Caco-2 (cell line): Measurements from ENCODE around the gene TTLL5. TPM values are rescaled to one million over a fixed set of nuclear protein-coding genes. Genes with fewer than 3 reads are reported as not detected.

Experiments used
- BruUV-seq: library from RNA; stranded (reverse); fragments of 400-500 nt; replicated peaks from 2 replicates; lab custom pipeline; 2021; lab: Mats Ljungman, UMichigan
- CTCF ChIA-PET: fragments of 300-600 bp; sonication (Branson Sonifier 250); formaldehyde crosslinking; loops from one replicate; lab custom pipeline; 2022; ENCODE audit warnings: antibody characterized with exemption; lab: Charles Lee
- POLR2A ChIA-PET: fragments of 300-600 bp; sonication (Branson Sonifier 250); formaldehyde crosslinking; loops from one replicate; lab custom pipeline; 2022; ENCODE audit warnings: antibody characterized with exemption; lab: Charles Lee
- DNase-seq, 2 experiments: peaks; one replicate each; pipeline versions ENCODE4 v3.0.0 to v3.0.0-alpha.2; 2020 to 2022
- H3K27me3 ChIP-seq: replicated peaks from 2 replicates; pipeline ENCODE4 v1.6.0; 2011; ENCODE audit warnings: low read length; ENCODE audit not compliant: control insufficient read depth, insufficient read depth
- H3K36me3 ChIP-seq: 2 replicates; pipeline ENCODE4 v1.5.1; 2011; ENCODE audit warnings: low read length; ENCODE audit not compliant: control insufficient read depth, insufficient read depth
- H3K4me1 ChIP-seq: fragments of 250-450 bp; sonication (Bioruptor Pico); 2 replicates; pipeline ENCODE4 v1.5.1; 2020; ENCODE audit warnings: mild to moderate bottlenecking
- H3K4me3 ChIP-seq: 2 replicates; pipeline ENCODE4 v1.5.1; 2011; ENCODE audit warnings: low read depth, mild to moderate bottlenecking, control low read depth, low read length
- H3K9me3 ChIP-seq: fragments of 250-450 bp; sonication (Bioruptor Pico); 2 replicates; pipeline ENCODE4 v1.5.1; 2020; ENCODE audit warnings: mild to moderate bottlenecking, moderate library complexity
- H3K27ac Mint-ChIP-seq: one replicate; pipeline ENCODE4 v1.8.0; 2022; ENCODE audit warnings: mixed read lengths; ENCODE audit not compliant: unreplicated experiment
- H3K27me3 Mint-ChIP-seq: one replicate; pipeline ENCODE4 v1.8.0; 2022; ENCODE audit warnings: mixed read lengths; ENCODE audit not compliant: insufficient read depth, unreplicated experiment
- H3K36me3 Mint-ChIP-seq: one replicate; pipeline ENCODE4 v1.8.0; 2022; ENCODE audit warnings: mild to moderate bottlenecking, mixed read lengths; ENCODE audit not compliant: insufficient read depth, unreplicated experiment
- H3K4me1 Mint-ChIP-seq: one replicate; pipeline ENCODE4 v1.8.0; 2022; ENCODE audit warnings: low read depth, mixed read lengths; ENCODE audit not compliant: unreplicated experiment
- H3K4me3 Mint-ChIP-seq: one replicate; pipeline ENCODE4 v1.8.0; 2022; ENCODE audit warnings: mild to moderate bottlenecking, moderate library complexity, mixed read lengths; ENCODE audit not compliant: unreplicated experiment
- H3K9me3 Mint-ChIP-seq: one replicate; pipeline ENCODE4 v1.8.0; 2022; ENCODE audit warnings: mixed read lengths; ENCODE audit not compliant: unreplicated experiment
- intact Hi-C: fragments of 100-400 bp; cut with micrococcal nuclease; formaldehyde crosslinking; loops from one replicate; pipeline ENCODE4 v1.10.0; 2022; ENCODE audit not compliant: unreplicated experiment
- total RNA-seq: library from RNA; stranded (reverse); gene quantifications from 2 replicates; pipeline ENCODE4 v1.2.3, GENCODE V29; 2022
- TF ChIP-seq, protein P1 (sequence below), 2 experiments: fragments of 200-600 bp in 1 of 2; IDR thresholded peaks; 1 replicate in 1 of 2; 2 replicates in 1 of 2; pipeline versions ENCODE4 v1.5.1 to v1.8.0; 2011 to 2022; ENCODE audit warnings: antibody characterized with exemption in 1 of 2, control low read depth in 1 of 2, inconsistent platforms in 1 of 2, low read depth in 1 of 2, low read length in 1 of 2, mild to moderate bottlenecking in 1 of 2, moderate library complexity in 1 of 2; ENCODE audit not compliant: insufficient read depth in 1 of 2, severe bottlenecking in 1 of 2, unreplicated experiment in 1 of 2

The TTLL5 gene
- total RNA-seq, 1 experiment from 2014 or later: 38.2 TPM

DNA sequence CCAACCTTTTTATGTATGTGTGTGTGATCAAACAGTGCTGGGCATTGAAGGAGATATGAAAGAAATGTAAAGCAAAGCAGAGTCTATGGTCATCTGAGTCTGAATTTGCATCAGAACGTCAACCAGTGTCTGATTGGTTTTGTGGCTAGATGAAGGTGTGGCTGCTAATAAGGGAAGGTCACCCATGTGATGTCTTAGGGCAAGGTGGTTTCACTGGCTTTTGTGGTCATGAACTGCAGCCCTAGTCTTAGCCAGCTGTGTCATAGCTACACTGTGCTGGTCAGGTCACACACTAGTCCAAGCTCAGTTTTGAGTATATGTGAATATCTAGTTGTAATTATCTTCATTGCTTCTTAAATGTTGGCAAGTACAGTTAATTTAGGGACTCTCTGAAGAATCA lies 214.9 kb downstream of the TTLL5 start:
- no TSS peak for BruUV-seq
- Mint-ChIP-seq H3K4me3 (no peak overlapping the region), H3K4me1 (peaks cover 26% of the 10 kb centered on the region), H3K9me3 (no peaks in the 10 kb centered on the region), H3K36me3 (peaks cover 14% of the 10 kb centered on the region), H3K27me3 (no peaks in the 10 kb centered on the region), H3K27ac (peak overlapping the region; percentile 10)
- CTCF ChIA-PET: no interaction called here
- TF ChIP-seq, protein P1, sequence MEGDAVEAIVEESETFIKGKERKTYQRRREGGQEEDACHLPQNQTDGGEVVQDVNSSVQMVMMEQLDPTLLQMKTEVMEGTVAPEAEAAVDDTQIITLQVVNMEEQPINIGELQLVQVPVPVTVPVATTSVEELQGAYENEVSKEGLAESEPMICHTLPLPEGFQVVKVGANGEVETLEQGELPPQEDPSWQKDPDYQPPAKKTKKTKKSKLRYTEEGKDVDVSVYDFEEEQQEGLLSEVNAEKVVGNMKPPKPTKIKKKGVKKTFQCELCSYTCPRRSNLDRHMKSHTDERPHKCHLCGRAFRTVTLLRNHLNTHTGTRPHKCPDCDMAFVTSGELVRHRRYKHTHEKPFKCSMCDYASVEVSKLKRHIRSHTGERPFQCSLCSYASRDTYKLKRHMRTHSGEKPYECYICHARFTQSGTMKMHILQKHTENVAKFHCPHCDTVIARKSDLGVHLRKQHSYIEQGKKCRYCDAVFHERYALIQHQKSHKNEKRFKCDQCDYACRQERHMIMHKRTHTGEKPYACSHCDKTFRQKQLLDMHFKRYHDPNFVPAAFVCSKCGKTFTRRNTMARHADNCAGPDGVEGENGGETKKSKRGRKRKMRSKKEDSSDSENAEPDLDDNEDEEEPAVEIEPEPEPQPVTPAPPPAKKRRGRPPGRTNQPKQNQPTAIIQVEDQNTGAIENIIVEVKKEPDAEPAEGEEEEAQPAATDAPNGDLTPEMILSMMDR (IDR thresholded peaks at IDR 0.05; ENCODE audit: insufficient read depth in 1 of 2, low read depth in 1 of 2, low read length in 1 of 2, severe bottlenecking in 1 of 2, unreplicated experiment in 1 of 2): no peak
- intact Hi-C loops: no loop called here
- H3K9me3 ChIP-seq: no peaks in the 10 kb centered on the region
- no peak for DNase-seq
- POLR2A ChIA-PET: no interaction called here
- no peak overlapping the region for H3K4me3 ChIP-seq
- H3K36me3 ChIP-seq: peaks cover 2% of the 10 kb centered on the region; the same call in 1 of the 2 replicates
- peaks cover 30% of the 10 kb centered on the region for H3K4me1 ChIP-seq
- no peaks in the 10 kb centered on the region for H3K27me3 ChIP-seq

DNA sequence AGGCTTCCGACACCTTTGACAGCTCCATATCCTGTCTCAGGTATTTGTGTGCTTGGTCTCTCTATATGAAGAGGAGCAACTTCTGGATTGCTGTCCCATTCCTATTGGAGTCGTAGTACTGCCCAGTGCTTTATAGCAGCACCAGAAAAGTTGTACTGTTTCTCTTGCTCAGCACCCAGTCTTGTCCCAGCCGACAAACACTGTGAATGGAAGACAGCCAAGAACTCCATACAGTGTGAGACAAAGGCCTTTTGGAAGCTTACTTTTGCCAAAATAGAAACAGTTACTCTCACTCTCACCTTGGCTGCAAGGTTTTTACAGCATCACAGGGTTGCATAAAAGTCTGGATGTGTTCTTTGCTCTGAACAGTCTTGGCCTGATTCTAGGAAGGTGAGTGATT lies 215.5 kb downstream of the TTLL5 start:
- Histone ChIP-seq H3K4me1 (peaks cover 28% of the 10 kb centered on the region), H3K4me3 (no peak overlapping the region), H3K9me3 (no peaks in the 10 kb centered on the region), H3K27me3 (no peaks in the 10 kb centered on the region), H3K36me3 (peaks cover 2% of the 10 kb centered on the region; the same call in 1 of the 2 replicates)
- DNase-seq: no peak
- Mint-ChIP-seq H3K9me3 (no peaks in the 10 kb centered on the region), H3K4me3 (no peak overlapping the region), H3K4me1 (peaks cover 20% of the 10 kb centered on the region), H3K36me3 (peaks cover 9% of the 10 kb centered on the region), H3K27me3 (no peaks in the 10 kb centered on the region), H3K27ac (peak overlapping the region; percentile 10)
- intact Hi-C loops: no loop called here
- BruUV-seq: no TSS peak
- ChIA-PET CTCF (no interaction called here), POLR2A (no interaction called here)
- TF ChIP-seq, protein P1 (IDR thresholded peaks at IDR 0.05; ENCODE audit: insufficient read depth in 1 of 2, low read depth in 1 of 2, low read length in 1 of 2, severe bottlenecking in 1 of 2, unreplicated experiment in 1 of 2): no peak

DNA sequence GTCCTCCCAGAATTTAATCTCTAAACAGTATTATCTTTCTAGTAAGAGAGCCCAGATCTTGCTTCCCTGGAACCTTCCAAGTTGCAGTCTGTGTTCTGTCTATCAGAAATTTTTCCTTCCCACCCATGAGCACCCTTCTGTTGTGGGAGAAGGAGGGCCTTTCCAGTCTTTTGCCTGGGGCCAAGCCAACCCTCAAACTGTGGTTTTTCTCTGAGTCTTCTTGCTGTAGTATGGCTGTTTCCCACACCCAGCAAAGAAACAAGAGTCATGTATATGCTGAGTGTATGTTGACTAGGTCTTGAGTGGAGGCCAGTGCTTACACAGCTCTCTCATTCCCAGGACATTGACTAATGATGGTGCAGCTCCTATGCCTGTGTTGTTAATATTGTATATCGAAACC lies 216.2 kb downstream of the TTLL5 start:
- ChIA-PET POLR2A (no interaction called here), CTCF (no interaction called here)
- Histone ChIP-seq H3K27me3 (no peaks in the 10 kb centered on the region), H3K4me1 (peaks cover 20% of the 10 kb centered on the region), H3K4me3 (no peak overlapping the region), H3K9me3 (no peaks in the 10 kb centered on the region), H3K36me3 (peaks cover 2% of the 10 kb centered on the region; the same call in 1 of the 2 replicates)
- Mint-ChIP-seq H3K4me3 (no peak overlapping the region), H3K27ac (peak overlapping the region; percentile 52), H3K27me3 (no peaks in the 10 kb centered on the region), H3K9me3 (no peaks in the 10 kb centered on the region), H3K4me1 (peaks cover 12% of the 10 kb centered on the region), H3K36me3 (peaks cover 6% of the 10 kb centered on the region)
- TF ChIP-seq, protein P1 (IDR thresholded peaks at IDR 0.05; ENCODE audit: insufficient read depth in 1 of 2, low read depth in 1 of 2, low read length in 1 of 2, severe bottlenecking in 1 of 2, unreplicated experiment in 1 of 2): no peak
- no TSS peak for BruUV-seq
- intact Hi-C loops: no loop called here
- DNase-seq: no peak
